Activated naive CD4-positive, alpha-beta T cell treated with anti-CD3 and anti-CD28 coated beads, Interleukin-2, amount 50 U/mL, for 16 hours (primary cell): Measurements from ENCODE around the gene DAPP1.
"Not testable (repeated sequence)": the region's sequence is repeated elsewhere in the genome, so short reads cannot be mapped to it uniquely, and the experiment has no call there.

Experiments
- DNase-seq: peaks from one replicate; pipeline ENCODE4 v3.0.0-alpha.2; 2020

The DAPP1 gene

GRCh38 chr4:99825272-99825671, 8.6 kb downstream of the DAPP1 start:
- DNase-seq, result no peak

GRCh38 chr4:99826016-99826415, 9.4 kb downstream of the DAPP1 start:
- DNase-seq, result no peak

GRCh38 chr4:99827454-99827853, 10.8 kb downstream of the DAPP1 start:
- no peak for DNase-seq

GRCh38 chr4:99827857-99828256, 11.2 kb downstream of the DAPP1 start:
- no peak for DNase-seq

- no peak for DNase-seq
These were observed 11.8 kb downstream of the DAPP1 start for GRCh38 chr4:99828477-99828876.

GRCh38 chr4:99830051-99830450, 13.4 kb downstream of the DAPP1 start:
- not testable (repeated sequence) for DNase-seq

- DNase-seq, result no peak
These were observed 15.7 kb downstream of the DAPP1 start for GRCh38 chr4:99832321-99832720.

GRCh38 chr4:99832758-99833157, 16.1 kb downstream of the DAPP1 start:
- no peak for DNase-seq

GRCh38 chr4:99833756-99834155, 17.1 kb downstream of the DAPP1 start:
- DNase-seq, result no peak

GRCh38 chr4:99834569-99834968, 17.9 kb downstream of the DAPP1 start:
- no peak for DNase-seq

GRCh38 chr4:99835942-99836341, 19.3 kb downstream of the DAPP1 start:
- DNase-seq, result no peak

GRCh38 chr4:99838927-99839326, 22.3 kb downstream of the DAPP1 start:
- no peak for DNase-seq

GRCh38 chr4:99841129-99841528, 24.5 kb downstream of the DAPP1 start:
- DNase-seq, result no peak

GRCh38 chr4:99843413-99843812, 26.8 kb downstream of the DAPP1 start:
- no peak for DNase-seq

- no peak for DNase-seq
These were observed 27.4 kb downstream of the DAPP1 start for GRCh38 chr4:99844048-99844447.

- no peak for DNase-seq
These were observed 28.6 kb downstream of the DAPP1 start for GRCh38 chr4:99845179-99845578.

GRCh38 chr4:99845708-99846469, 29.3 kb downstream of the DAPP1 start:
- DNase-seq, result no peak

GRCh38 chr4:99846891-99847290, 30.3 kb downstream of the DAPP1 start:
- DNase-seq, result no peak

GRCh38 chr4:99847362-99847976, 30.8 kb downstream of the DAPP1 start:
- DNase-seq, result no peak

GRCh38 chr4:99848591-99849001, 32.0 kb downstream of the DAPP1 start:
- DNase-seq, result no peak

- no peak for DNase-seq
These were observed 35.6 kb downstream of the DAPP1 start for GRCh38 chr4:99852199-99852749.

GRCh38 chr4:99853190-99853589, 36.6 kb downstream of the DAPP1 start:
- DNase-seq, result no peak

- DNase-seq, result no peak
These were observed 37.4 kb downstream of the DAPP1 start for GRCh38 chr4:99853999-99854398.

GRCh38 chr4:99855678-99856077, 39.1 kb downstream of the DAPP1 start:
- no peak for DNase-seq
